ENCODE data around the gene PRR33.

Gene PRR33

GRCh38 chr11:1848640-1849430 lies 42.9 kb downstream of the PRR33 start:
- TF ChIP-seq CTCF (IDR thresholded peaks at IDR 0.05; ENCODE audit: low read depth, low read length) = no peak
- in situ Hi-C loops (cut with HindIII; ENCODE audit: low sequenced_read_pairs) = no loop called here
- no peak overlapping the region for H3K4me3 ChIP-seq (ENCODE audit: low read depth, low read length)
- DNase-seq (ENCODE audit: low read depth, low spot score) = no peak

- no peak for TF ChIP-seq CTCF (IDR thresholded peaks at IDR 0.05; ENCODE audit: low read depth, low read length)
Measured at GRCh38 chr11:1847926-1848639, 43.6 kb downstream of the PRR33 start.

DNA sequence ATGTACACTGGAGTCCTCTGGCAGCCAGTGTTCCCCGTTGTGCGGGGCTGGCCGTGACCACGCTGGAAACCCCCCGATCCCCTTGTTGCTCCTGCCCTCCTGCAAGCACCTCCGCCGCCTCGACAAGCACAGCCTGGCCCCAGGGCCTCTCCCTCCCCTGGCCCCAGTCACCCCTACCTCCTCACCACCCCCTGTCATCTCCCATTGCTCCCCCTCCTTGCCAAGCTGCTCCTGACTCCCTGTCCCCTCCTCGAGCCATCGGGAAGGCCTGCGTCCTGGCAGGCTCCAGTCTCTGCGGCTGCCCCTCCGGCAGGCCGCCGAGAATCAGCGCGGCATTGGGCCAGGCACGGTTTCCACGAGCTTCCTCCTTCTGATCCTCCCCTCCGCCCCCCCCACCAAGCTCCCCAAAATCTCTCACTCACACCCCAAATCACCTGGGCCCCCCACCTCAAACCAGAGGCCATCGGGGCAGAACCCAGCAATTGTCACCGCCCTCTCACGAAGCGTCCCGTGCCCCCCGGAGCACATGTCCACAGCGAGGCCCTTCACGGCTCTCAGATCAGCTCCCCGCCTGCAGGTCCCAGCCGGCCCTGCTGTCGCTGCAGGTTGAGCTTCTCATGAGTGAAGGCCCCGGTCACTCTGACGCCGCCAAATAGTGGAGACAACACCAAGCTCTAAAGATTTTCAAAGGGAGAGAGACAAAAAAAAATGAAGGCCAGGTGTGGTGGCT lies 44.5 kb downstream of the PRR33 start:
- no peak for TF ChIP-seq CTCF (IDR thresholded peaks at IDR 0.05; ENCODE audit: low read depth, low read length)
- H3K4me3 ChIP-seq (ENCODE audit: low read depth, low read length) = no peak overlapping the region
- no peak for DNase-seq (ENCODE audit: low read depth, low spot score)
- in situ Hi-C loops (cut with HindIII; ENCODE audit: low sequenced_read_pairs) = no loop called here

More at GRCh38 chr11:1847926-1848639, 43.6 kb downstream of the PRR33 start:
- DNase-seq (ENCODE audit: low read depth, low spot score) = no peak
- no peak overlapping the region for H3K4me3 ChIP-seq (ENCODE audit: low read depth, low read length)
- in situ Hi-C loops (cut with HindIII; ENCODE audit: low sequenced_read_pairs) = no loop called here

DNA sequence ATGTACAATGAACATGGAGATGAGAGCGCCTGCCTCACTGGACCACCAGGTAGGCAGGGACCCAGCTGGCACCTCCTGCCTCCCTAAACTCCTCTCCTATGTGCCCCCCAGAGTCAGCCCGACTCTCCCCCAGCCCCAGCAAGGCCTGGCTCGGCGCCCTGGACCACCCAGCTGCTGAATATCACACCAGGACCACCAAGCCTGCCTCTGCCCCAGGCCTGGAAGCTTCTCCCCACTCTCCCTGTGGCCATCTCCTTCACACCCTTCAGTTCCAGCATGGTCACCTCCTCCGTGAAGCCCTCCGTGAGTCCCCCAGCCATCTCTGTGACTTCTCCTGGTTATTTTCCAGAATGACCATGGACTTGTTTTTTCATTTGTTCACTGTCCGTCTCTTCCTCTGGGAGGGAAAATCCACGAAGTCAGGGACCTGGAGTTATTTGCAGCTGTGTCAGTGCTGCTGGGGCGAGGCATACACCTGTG lies 45.2 kb downstream of the PRR33 start:
- no peak for TF ChIP-seq CTCF (IDR thresholded peaks at IDR 0.05; ENCODE audit: low read depth, low read length)
- no peak overlapping the region for H3K4me3 ChIP-seq (ENCODE audit: low read depth, low read length)
- in situ Hi-C loops (cut with HindIII; ENCODE audit: low sequenced_read_pairs) = no loop called here
- DNase-seq (ENCODE audit: low read depth, low spot score) = no peak

GRCh38 chr11:1845561-1846452 lies 45.9 kb downstream of the PRR33 start:
- in situ Hi-C loops (cut with HindIII; ENCODE audit: low sequenced_read_pairs) = no loop called here

More at GRCh38 chr11:1845561-1846452, 45.9 kb downstream of the PRR33 start:
- H3K4me3 ChIP-seq (ENCODE audit: low read depth, low read length) = no peak overlapping the region
- TF ChIP-seq CTCF (IDR thresholded peaks at IDR 0.05; ENCODE audit: low read depth, low read length) = no peak
- DNase-seq (ENCODE audit: low read depth, low spot score) = no peak

Measured in astrocyte of the spinal cord (primary cell).